Stomach (tissue), 9 donors: Measurements from ENCODE around the gene EPHB1. TPM values are rescaled to one million over a fixed set of nuclear protein-coding genes. Genes with fewer than 3 reads are reported as not detected.
"Not testable (repeated sequence)": the region's sequence is repeated elsewhere in the genome, so short reads cannot be mapped to it uniquely, and the experiment has no call there.

Source experiments
- DNase-seq, 2 donors: peaks; one replicate each; pipeline versions ENCODE4 v3.0.0 to v3.0.0-alpha.2; 2013 to 2019
- H3K27ac ChIP-seq, 5 donors: fragments of 200-600 bp in 4 of 5; sonication (generic) in 4 of 5; one replicate each; pipeline ENCODE4 v1.5.1; 2013 to 2019; ENCODE audit warnings: mild to moderate bottlenecking in 1 of 5, moderate library complexity in 1 of 5
- H3K27me3 ChIP-seq, 3 donors: fragments of 200-600 bp; sonication (generic); one replicate each; pipeline ENCODE4 v1.5.1; 2017 to 2019; ENCODE audit warnings: mixed run types in 1 of 3
- H3K36me3 ChIP-seq, 4 donors: fragments of 200-600 bp; sonication (generic); 1 replicate in 3 of 4; 2 replicates in 1 of 4; pipeline ENCODE4 v1.5.1; 2016 to 2019
- H3K4me1 ChIP-seq, 4 donors: fragments of 200-600 bp; sonication (generic); one replicate each; pipeline ENCODE4 v1.5.1; 2016 to 2019
- H3K4me3 ChIP-seq, 4 donors: fragments of 200-600 bp; sonication (generic) in 3 of 4; one replicate each; pipeline ENCODE4 v1.5.1; 2016 to 2019; ENCODE audit warnings: mild to moderate bottlenecking in 1 of 4
- H3K9me3 ChIP-seq, 4 donors: fragments of 200-600 bp; sonication (generic); one replicate each; pipeline ENCODE4 v1.5.1; 2016 to 2019
- EP300 ChIP-seq: sonication (generic); formaldehyde crosslinking; IDR thresholded peaks from one replicate; pipeline ENCODE4 v1.6.1; 2017; ENCODE audit warnings: antibody characterized with exemption
- POLR2A ChIP-seq, 4 donors: fragments of 450-650 bp; IDR thresholded peaks; one replicate each; pipeline ENCODE4 v1.6.1; 2016; ENCODE audit warnings: antibody characterized with exemption in 4 of 4, control low read depth in 2 of 4, mild to moderate bottlenecking in 1 of 4, moderate library complexity in 1 of 4
- POLR2AphosphoS5 ChIP-seq, 3 donors: sonication (generic); formaldehyde crosslinking; IDR thresholded peaks; one replicate each; pipeline ENCODE4 v1.6.1; 2016; ENCODE audit warnings: antibody characterized with exemption in 3 of 3
- WGBS, 5 donors: extraction: QIAGEN DNeasy Blood & Tissue Kit in 3 of 5; methylation state at CpG; one replicate each; pipeline versions ENCODE4 v1.1.5 to v1.1.7; 2013 to 2018; 5-methylcytosine and 5-hydroxymethylcytosine counted together
- intact Hi-C: fragments of 100-400 bp; cut with DNase I; formaldehyde crosslinking; loops from one replicate; pipeline ENCODE4 v1.15.1; 2023; ENCODE audit warnings: low total_unique reads
- polyA plus RNA-seq, 3 donors: library from polyadenylated mRNA; stranded (reverse); fragments of 200-250 nt; gene quantifications; one replicate each; pipeline ENCODE4 v1.2.3, GENCODE V29; 2013
- total RNA-seq, 5 donors: library from RNA; depleted of rRNA; stranded (reverse); fragments of >200 nt; gene quantifications; one replicate each; pipeline versions ENCODE4 v1.1.0 to v1.2.3, GENCODE V29; 2014 to 2016
- TF ChIP-seq, protein P1 (sequence below), 7 experiments: fragments of 450-650 bp in 4 of 7; fragments of 200-600 bp in 3 of 7; sonication (generic) in 3 of 7; IDR thresholded peaks; one replicate each; pipeline ENCODE4 v1.5.1; 2016 to 2019; ENCODE audit warnings: antibody characterized with exemption in 7 of 7, control low read depth in 2 of 7, mild to moderate bottlenecking in 1 of 7
- donor health status: healthy with polysubstance abuse.
- donor health status: Bipolar disorder and iron deficiency.
- donor health status: healthy.

EPHB1 gene
- total and polyA plus RNA-seq, 8 donors = 0.13 to 2.3 (median 1.0) TPM; not detected in 4

GRCh38 chr3:135023996-135024658, 229.1 kb downstream of the EPHB1 start:
- 50 to 61% (median 58%) methylated on average over 9 of the region's 9 CpGs for WGBS, 5 donors
- Histone ChIP-seq H3K27me3 (no peaks in the 10 kb centered on the region), H3K27ac (no peak overlapping the region), H3K9me3 (no peaks in the 10 kb centered on the region), H3K4me1 (no peaks in the 10 kb centered on the region), H3K36me3 (no peaks in the 10 kb centered on the region), H3K4me3 (no peak overlapping the region)
- TF ChIP-seq POLR2AphosphoS5 (IDR thresholded peaks at IDR 0.05) (no peak), EP300 (no peak), POLR2A (IDR thresholded peaks at IDR 0.05) (no peak)
- TF ChIP-seq, protein P1, sequence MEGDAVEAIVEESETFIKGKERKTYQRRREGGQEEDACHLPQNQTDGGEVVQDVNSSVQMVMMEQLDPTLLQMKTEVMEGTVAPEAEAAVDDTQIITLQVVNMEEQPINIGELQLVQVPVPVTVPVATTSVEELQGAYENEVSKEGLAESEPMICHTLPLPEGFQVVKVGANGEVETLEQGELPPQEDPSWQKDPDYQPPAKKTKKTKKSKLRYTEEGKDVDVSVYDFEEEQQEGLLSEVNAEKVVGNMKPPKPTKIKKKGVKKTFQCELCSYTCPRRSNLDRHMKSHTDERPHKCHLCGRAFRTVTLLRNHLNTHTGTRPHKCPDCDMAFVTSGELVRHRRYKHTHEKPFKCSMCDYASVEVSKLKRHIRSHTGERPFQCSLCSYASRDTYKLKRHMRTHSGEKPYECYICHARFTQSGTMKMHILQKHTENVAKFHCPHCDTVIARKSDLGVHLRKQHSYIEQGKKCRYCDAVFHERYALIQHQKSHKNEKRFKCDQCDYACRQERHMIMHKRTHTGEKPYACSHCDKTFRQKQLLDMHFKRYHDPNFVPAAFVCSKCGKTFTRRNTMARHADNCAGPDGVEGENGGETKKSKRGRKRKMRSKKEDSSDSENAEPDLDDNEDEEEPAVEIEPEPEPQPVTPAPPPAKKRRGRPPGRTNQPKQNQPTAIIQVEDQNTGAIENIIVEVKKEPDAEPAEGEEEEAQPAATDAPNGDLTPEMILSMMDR (IDR thresholded peaks at IDR 0.05) = no peak
- DNase-seq = no peak
- intact Hi-C loops = no loop called here

GRCh38 chr3:135030768-135031615, 235.9 kb downstream of the EPHB1 start:
- 19 to 31% (median 21%) methylated on average over 12 to 27 of the region's 27 CpGs for WGBS, 5 donors
- intact Hi-C loops, H3K9me3 ChIP-seq, H3K4me1 ChIP-seq, DNase-seq, H3K27ac ChIP-seq, H3K36me3 ChIP-seq: not testable (repeated sequence)
- Histone ChIP-seq H3K4me3 (peak overlapping the region in 1 of 4 donors; percentile 9), H3K27me3 (peaks cover 0 to 34% (median 6%) of the 10 kb centered on the region in 3 donors)

DNA sequence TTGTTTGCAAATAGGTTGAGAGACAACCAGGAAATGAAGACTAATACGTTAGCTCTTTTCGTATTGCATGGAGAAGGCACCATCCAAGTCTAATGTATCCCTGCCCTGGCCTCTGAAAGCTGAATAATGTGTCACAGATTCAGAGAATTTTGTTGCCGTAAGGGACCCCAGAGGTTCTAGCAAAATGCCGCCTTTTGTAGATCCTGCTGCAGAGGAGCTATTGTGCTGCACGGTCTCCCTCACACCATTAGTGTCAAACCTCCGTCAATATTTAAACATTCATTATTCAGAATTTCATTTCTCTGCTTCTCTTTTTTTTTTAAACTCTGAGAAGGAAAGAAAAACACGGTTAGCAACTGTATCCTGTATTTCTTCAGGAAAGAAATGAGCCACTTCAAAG, 238.7 kb downstream of the EPHB1 start:
- no peak for TF ChIP-seq POLR2A (IDR thresholded peaks at IDR 0.05)
- peaks cover 0 to 34% (median 6%) of the 10 kb centered on the region in 3 donors for H3K27me3 ChIP-seq

DNA sequence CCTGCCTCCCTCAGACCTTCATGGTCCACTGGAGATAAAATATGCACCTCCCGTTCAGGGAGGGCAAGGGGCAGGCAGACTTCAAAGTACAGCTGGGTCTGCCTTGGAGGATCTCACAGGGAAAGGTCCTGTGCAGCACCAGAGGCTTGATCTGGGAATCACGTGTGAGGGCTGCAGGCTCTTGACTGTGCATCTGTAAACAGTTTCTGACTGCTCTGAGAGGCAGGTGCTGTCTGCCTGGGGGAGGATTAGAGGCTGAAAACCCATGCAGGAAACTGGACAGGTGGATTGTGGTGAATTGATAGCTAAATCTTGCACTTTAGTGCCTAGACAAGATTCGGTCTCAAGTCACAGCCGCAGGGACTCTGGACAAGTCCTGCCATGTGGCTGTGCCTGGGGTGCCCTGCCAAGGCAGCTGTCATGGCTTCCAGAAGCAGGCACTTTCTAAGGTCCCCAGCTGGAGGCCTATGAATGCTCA, 239.3 kb downstream of the EPHB1 start:
- H3K4me1 ChIP-seq = peaks cover 0 to 12% (median 0%) of the 10 kb centered on the region in 4 donors
- intact Hi-C loops = no loop called here
- no peak for DNase-seq
- no peak overlapping the region for H3K27ac ChIP-seq
- TF ChIP-seq POLR2A (IDR thresholded peaks at IDR 0.05) (no peak), POLR2AphosphoS5 (IDR thresholded peaks at IDR 0.05) (no peak), EP300 (no peak)
- TF ChIP-seq, protein P1 (IDR thresholded peaks at IDR 0.05) = no peak
- H3K36me3 ChIP-seq = no peaks in the 10 kb centered on the region
- peaks cover 0 to 34% (median 6%) of the 10 kb centered on the region in 3 donors for H3K27me3 ChIP-seq
- H3K4me3 ChIP-seq = no peak overlapping the region
- no peaks in the 10 kb centered on the region for H3K9me3 ChIP-seq
- WGBS, 5 donors = 49 to 62% (median 53%) methylated on average over 4 of the region's 4 CpGs

More for the DNA sequence above, 238.7 kb downstream of the EPHB1 start:
- Histone ChIP-seq H3K36me3 (no peaks in the 10 kb centered on the region), H3K27ac (no peak overlapping the region), H3K9me3 (no peaks in the 10 kb centered on the region), H3K4me1 (peaks cover 0 to 12% (median 0%) of the 10 kb centered on the region in 4 donors), H3K4me3 (no peak overlapping the region)
- 41 to 58% (median 47%) methylated on average over 7 of the region's 7 CpGs for WGBS, 5 donors
- intact Hi-C loops = no loop called here
- DNase-seq = no peak

DNA sequence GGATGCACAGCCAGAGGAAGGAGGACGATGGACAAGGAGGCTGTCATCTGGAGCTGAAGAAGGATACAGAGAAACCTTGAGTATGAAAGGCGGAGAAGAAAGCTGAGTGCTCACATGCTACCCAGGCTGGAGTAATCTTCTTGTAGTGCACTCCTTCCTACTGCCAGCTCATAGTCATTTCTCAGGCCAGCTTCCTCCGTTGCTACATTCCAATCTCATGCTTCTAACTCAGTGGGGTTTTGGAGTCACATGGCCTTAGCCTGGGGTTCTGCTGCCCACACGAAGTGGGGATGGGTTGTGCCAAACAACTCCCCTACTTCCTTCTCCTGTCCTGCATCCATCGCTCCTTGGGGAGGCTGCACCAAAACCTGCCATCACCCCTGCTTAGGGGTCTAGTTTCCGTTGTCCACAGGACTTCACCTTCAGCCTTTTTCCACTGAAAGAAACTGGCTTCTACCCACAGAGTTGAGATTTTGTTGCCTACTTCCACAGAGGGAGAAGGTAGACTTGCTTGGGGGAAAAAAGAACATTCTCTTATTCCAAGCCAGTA, 239.9 kb downstream of the EPHB1 start:
- Histone ChIP-seq H3K4me1 (peaks cover 0 to 12% (median 0%) of the 10 kb centered on the region in 4 donors), H3K27ac (no peak overlapping the region), H3K9me3 (no peaks in the 10 kb centered on the region), H3K27me3 (peaks cover 0 to 34% (median 6%) of the 10 kb centered on the region in 3 donors), H3K4me3 (no peak overlapping the region), H3K36me3 (no peaks in the 10 kb centered on the region)
- DNase-seq = no peak
- TF ChIP-seq, protein P1 (IDR thresholded peaks at IDR 0.05) = no peak
- TF ChIP-seq POLR2AphosphoS5 (IDR thresholded peaks at IDR 0.05) = no peak
- TF ChIP-seq POLR2A (IDR thresholded peaks at IDR 0.05) = no peak
- TF ChIP-seq EP300 = no peak
- intact Hi-C loops = no loop called here
- WGBS, 5 donors = 78 to 87% (median 81%) methylated on average over 6 of the region's 6 CpGs
